SK-N-SH treated with all-trans-retinoic acid at 6 μM for 48 hours (cell line): ENCODE data around the gene AUTS2.

Source experiments
- ARNTL ChIP-seq: fragments of 450-650 bp; formaldehyde crosslinking; IDR thresholded peaks from 2 replicates; pipeline ENCODE4 v1.5.0; 2020; ENCODE audit warnings: low read depth, mild to moderate bottlenecking, moderate library complexity, borderline replicate concordance
- BACH2 ChIP-seq: fragments of 250-450 bp; sonication (Bioruptor Pico); IDR thresholded peaks from 2 replicates; pipeline ENCODE4 v1.9.0; 2021; ENCODE audit warnings: mild to moderate bottlenecking, borderline replicate concordance
- CREB5 ChIP-seq: fragments of 250-450 bp; sonication (Bioruptor Pico); IDR thresholded peaks from 2 replicates; pipeline ENCODE4 v1.5.1; 2020; ENCODE audit warnings: low read depth, mild to moderate bottlenecking, moderate library complexity
- CSDC2 ChIP-seq: fragments of 250-450 bp; sonication (Bioruptor Pico); IDR thresholded peaks from 2 replicates; pipeline ENCODE4 v1.5.0; 2020; ENCODE audit warnings: mild to moderate bottlenecking, moderate library complexity
- GLIS3 ChIP-seq: fragments of 250-450 bp; sonication (Bioruptor Pico); IDR thresholded peaks from 2 replicates; pipeline ENCODE4 v1.5.0; 2020; ENCODE audit warnings: mild to moderate bottlenecking, moderate library complexity
- ISL1 ChIP-seq: fragments of 250-450 bp; sonication (Bioruptor Pico); IDR thresholded peaks from 2 replicates; pipeline ENCODE4 v2.1.2; 2022; ENCODE audit warnings: mild to moderate bottlenecking, moderate library complexity
- PATZ1 ChIP-seq: fragments of 250-450 bp; sonication (Bioruptor Pico); IDR thresholded peaks from 2 replicates; pipeline ENCODE4 v1.8.0; 2020; ENCODE audit warnings: mild to moderate bottlenecking, moderate library complexity, borderline replicate concordance
- SNAI2 ChIP-seq: fragments of 250-450 bp; sonication (Bioruptor Pico); IDR thresholded peaks from 2 replicates; pipeline ENCODE4 v1.5.0; 2020; ENCODE audit warnings: mild to moderate bottlenecking, moderate library complexity
- TOX ChIP-seq: fragments of 250-450 bp; sonication (Bioruptor Pico); IDR thresholded peaks from 2 replicates; pipeline ENCODE4 v1.8.0; 2021; ENCODE audit warnings: mild to moderate bottlenecking, moderate library complexity, borderline replicate concordance
- ZC3H10 ChIP-seq: fragments of 250-450 bp; sonication (Bioruptor Pico); IDR thresholded peaks from 2 replicates; pipeline ENCODE4 v1.5.1; 2021; ENCODE audit warnings: mild to moderate bottlenecking, moderate library complexity
- ZFP3 ChIP-seq: fragments of 250-450 bp; sonication (Bioruptor Pico); IDR thresholded peaks from 2 replicates; pipeline ENCODE4 v1.5.0; 2020; ENCODE audit warnings: mild to moderate bottlenecking, moderate library complexity
- ZFP30 ChIP-seq: fragments of 450-650 bp; formaldehyde crosslinking; IDR thresholded peaks from 2 replicates; pipeline ENCODE4 v1.5.0; 2022; ENCODE audit warnings: mild to moderate bottlenecking, moderate library complexity
- ZNF565 ChIP-seq: fragments of 450-650 bp; formaldehyde crosslinking; conservative IDR thresholded peaks from 2 replicates; pipeline ENCODE4 v1.5.0; 2020; ENCODE audit warnings: low read depth, mild to moderate bottlenecking, moderate library complexity
- ZNF70 ChIP-seq: fragments of 450-650 bp; formaldehyde crosslinking; IDR thresholded peaks from 2 replicates; pipeline ENCODE4 v1.5.0; 2020; ENCODE audit warnings: mild to moderate bottlenecking, moderate library complexity

- TF ChIP-seq BACH2 (CRISPR knock-in tag) (no peak), CSDC2 (CRISPR knock-in tag) (no peak), PATZ1 (CRISPR knock-in tag) (no peak), CREB5 (no peak), ZFP30 (no peak), ARNTL (no peak), TOX (CRISPR knock-in tag) (no peak), ZNF565 (CRISPR knock-in tag) (no peak), ZC3H10 (CRISPR knock-in tag) (no peak), ZFP3 (CRISPR knock-in tag) (no peak), SNAI2 (CRISPR knock-in tag) (no peak), ZNF70 (CRISPR knock-in tag) (no peak), ISL1 (no peak), GLIS3 (CRISPR knock-in tag) (no peak)
These were observed 1237.4 kb downstream of the AUTS2 start for GRCh38 chr7:70835658-70836057.
